NT2/D1 (cell line): Measurements from ENCODE around the gene COL21A1.

ENCODE experiments used
- DNase-seq: peaks from one replicate; pipeline ENCODE4 v3.0.0-alpha.2; 2011; ENCODE audit warnings: low read depth, low spot score
- H3K27me3 ChIP-seq: 2 replicates; pipeline ENCODE4 v1.6.0; 2011; ENCODE audit warnings: mild to moderate bottlenecking; ENCODE audit not compliant: insufficient read length, insufficient read depth
- H3K36me3 ChIP-seq: 2 replicates; pipeline ENCODE4 v1.6.1; 2011; ENCODE audit warnings: mild to moderate bottlenecking, low read length, mixed read lengths; ENCODE audit not compliant: insufficient read depth, insufficient read length
- H3K4me1 ChIP-seq: 2 replicates; pipeline ENCODE4 v1.5.1; 2011; ENCODE audit not compliant: insufficient read depth, insufficient read length
- H3K4me3 ChIP-seq: 2 replicates; pipeline ENCODE4 v1.5.1; 2011; ENCODE audit warnings: low read depth; ENCODE audit not compliant: insufficient read length
- H3K9ac ChIP-seq: 2 replicates; pipeline ENCODE4 v1.6.0; 2011; ENCODE audit warnings: low read depth; ENCODE audit not compliant: insufficient read length
- H3K9me3 ChIP-seq: 2 replicates; pipeline ENCODE4 v1.5.1; 2011; ENCODE audit warnings: mild to moderate bottlenecking, low read length; ENCODE audit not compliant: insufficient read depth
- SUZ12 ChIP-seq: IDR thresholded peaks from 2 replicates; pipeline ENCODE4 v1.6.1; 2011; ENCODE audit not compliant: insufficient read length, insufficient read depth; ENCODE audit errors: extremely low read depth
- YY1 ChIP-seq: IDR thresholded peaks from 2 replicates; pipeline ENCODE4 v1.6.1; 2011; ENCODE audit not compliant: insufficient read length, insufficient read depth
- ZNF274 ChIP-seq: IDR thresholded peaks from 2 replicates; pipeline ENCODE4 v1.6.1; 2011; ENCODE audit warnings: mild to moderate bottlenecking, low read depth, low read length

Gene COL21A1

GRCh38 chr6:56259234-56260077 lies 12.1 kb upstream of the COL21A1 start:
- no peak overlapping the region for H3K4me3 ChIP-seq
- H3K9me3 ChIP-seq: no peaks in the 10 kb centered on the region
- TF ChIP-seq SUZ12: no peak
- no peak for TF ChIP-seq ZNF274
- no peak for TF ChIP-seq YY1
- H3K4me1 ChIP-seq: no peaks in the 10 kb centered on the region
- no peaks in the 10 kb centered on the region for H3K27me3 ChIP-seq
- H3K9ac ChIP-seq: no peak overlapping the region
- H3K36me3 ChIP-seq: no peaks in the 10 kb centered on the region
- no peak for DNase-seq

GRCh38 chr6:56255349-56255748 lies 8.0 kb upstream of the COL21A1 start:
- no peaks in the 10 kb centered on the region for H3K27me3 ChIP-seq
- no peak for TF ChIP-seq YY1
- TF ChIP-seq ZNF274: no peak
- TF ChIP-seq SUZ12: no peak

GRCh38 chr6:56250266-56250665 lies 2.9 kb upstream of the COL21A1 start:
- no peak for DNase-seq
- no peaks in the 10 kb centered on the region for H3K36me3 ChIP-seq
- H3K4me1 ChIP-seq: no peaks in the 10 kb centered on the region
- H3K9me3 ChIP-seq: no peaks in the 10 kb centered on the region
- no peak overlapping the region for H3K9ac ChIP-seq
- H3K4me3 ChIP-seq: no peak overlapping the region
- no peaks in the 10 kb centered on the region for H3K27me3 ChIP-seq
- TF ChIP-seq ZNF274: no peak
- TF ChIP-seq YY1: no peak
- no peak for TF ChIP-seq SUZ12

More at GRCh38 chr6:56255349-56255748, 8.0 kb upstream of the COL21A1 start:
- no peak overlapping the region for H3K4me3 ChIP-seq
- no peaks in the 10 kb centered on the region for H3K4me1 ChIP-seq
- no peak overlapping the region for H3K9ac ChIP-seq
- DNase-seq: no peak
- no peaks in the 10 kb centered on the region for H3K36me3 ChIP-seq
- no peaks in the 10 kb centered on the region for H3K9me3 ChIP-seq

GRCh38 chr6:56247654-56248122 lies 308 bp upstream of the COL21A1 start:
- Histone ChIP-seq H3K9me3 (no peaks in the 10 kb centered on the region), H3K36me3 (no peaks in the 10 kb centered on the region), H3K27me3 (no peaks in the 10 kb centered on the region), H3K4me1 (no peaks in the 10 kb centered on the region), H3K4me3 (peak overlapping the region; percentile 40), H3K9ac (peak overlapping the region; percentile 51)
- no peak for DNase-seq
- TF ChIP-seq ZNF274 (no peak), YY1 (no peak), SUZ12 (no peak)

- Histone ChIP-seq H3K9me3 (no peaks in the 10 kb centered on the region), H3K27me3 (no peaks in the 10 kb centered on the region), H3K36me3 (no peaks in the 10 kb centered on the region), H3K4me3 (peak overlapping the region; percentile 43), H3K9ac (no peak overlapping the region), H3K4me1 (no peaks in the 10 kb centered on the region)
- no peak for DNase-seq
- TF ChIP-seq YY1 (no peak), SUZ12 (no peak), ZNF274 (no peak)
Measured at GRCh38 chr6:56246541-56246880, 869 bp downstream of the COL21A1 start.

GRCh38 chr6:56245903-56246351 lies 1.5 kb downstream of the COL21A1 start:
- Histone ChIP-seq H3K4me1 (no peaks in the 10 kb centered on the region), H3K9me3 (no peaks in the 10 kb centered on the region), H3K9ac (no peak overlapping the region), H3K27me3 (no peaks in the 10 kb centered on the region), H3K4me3 (no peak overlapping the region), H3K36me3 (no peaks in the 10 kb centered on the region)
- DNase-seq: no peak
- no peak for TF ChIP-seq YY1
- no peak for TF ChIP-seq ZNF274
- no peak for TF ChIP-seq SUZ12

- Histone ChIP-seq H3K4me1 (no peaks in the 10 kb centered on the region), H3K9me3 (no peaks in the 10 kb centered on the region), H3K9ac (no peak overlapping the region), H3K4me3 (no peak overlapping the region), H3K36me3 (no peaks in the 10 kb centered on the region), H3K27me3 (no peaks in the 10 kb centered on the region)
- no peak for DNase-seq
- TF ChIP-seq YY1: no peak
Measured at GRCh38 chr6:56244528-56245253, 2.7 kb downstream of the COL21A1 start.
